ENCODE data around the gene TRIM50.

- TF ChIP-seq, protein P1, sequence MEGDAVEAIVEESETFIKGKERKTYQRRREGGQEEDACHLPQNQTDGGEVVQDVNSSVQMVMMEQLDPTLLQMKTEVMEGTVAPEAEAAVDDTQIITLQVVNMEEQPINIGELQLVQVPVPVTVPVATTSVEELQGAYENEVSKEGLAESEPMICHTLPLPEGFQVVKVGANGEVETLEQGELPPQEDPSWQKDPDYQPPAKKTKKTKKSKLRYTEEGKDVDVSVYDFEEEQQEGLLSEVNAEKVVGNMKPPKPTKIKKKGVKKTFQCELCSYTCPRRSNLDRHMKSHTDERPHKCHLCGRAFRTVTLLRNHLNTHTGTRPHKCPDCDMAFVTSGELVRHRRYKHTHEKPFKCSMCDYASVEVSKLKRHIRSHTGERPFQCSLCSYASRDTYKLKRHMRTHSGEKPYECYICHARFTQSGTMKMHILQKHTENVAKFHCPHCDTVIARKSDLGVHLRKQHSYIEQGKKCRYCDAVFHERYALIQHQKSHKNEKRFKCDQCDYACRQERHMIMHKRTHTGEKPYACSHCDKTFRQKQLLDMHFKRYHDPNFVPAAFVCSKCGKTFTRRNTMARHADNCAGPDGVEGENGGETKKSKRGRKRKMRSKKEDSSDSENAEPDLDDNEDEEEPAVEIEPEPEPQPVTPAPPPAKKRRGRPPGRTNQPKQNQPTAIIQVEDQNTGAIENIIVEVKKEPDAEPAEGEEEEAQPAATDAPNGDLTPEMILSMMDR (IDR thresholded peaks at IDR 0.05; ENCODE audit: low read depth, low read length, poor library complexity, severe bottlenecking), result no peak
- TF ChIP-seq EZH2phosphoT487 (IDR thresholded peaks at IDR 0.05; ENCODE audit: borderline replicate concordance, low read length), result no peak
These were observed 14.9 kb downstream of the TRIM50 start for GRCh38 chr7:73312831-73313520.
